HG03175 (cell line): ENCODE measurements around the gene CCDC134.

Experiments used
- ATAC-seq: cut with Tn5 transposase; IDR thresholded peaks from one replicate; pipeline ENCODE4 v1.9.1; 2021; ENCODE audit warnings: mild to moderate bottlenecking, moderate library complexity; ENCODE audit not compliant: unreplicated experiment

CCDC134 gene

GRCh38 chr22:41782751-41783150, 17.7 kb upstream of the CCDC134 start:
- ATAC-seq: no peak

- ATAC-seq: no peak
These were observed 13.1 kb upstream of the CCDC134 start for GRCh38 chr22:41787331-41787730.

GRCh38 chr22:41793871-41794270, 6.6 kb upstream of the CCDC134 start:
- ATAC-seq: no peak

GRCh38 chr22:41798736-41799135, 1.7 kb upstream of the CCDC134 start:
- ATAC-seq: no peak

- peak; percentile 30 for ATAC-seq
These were observed 762 bp upstream of the CCDC134 start for GRCh38 chr22:41799486-41800347.

- ATAC-seq: no peak
These were observed 804 bp downstream of the CCDC134 start for GRCh38 chr22:41801147-41801819.

- ATAC-seq: no peak
These were observed 1.4 kb downstream of the CCDC134 start for GRCh38 chr22:41801886-41802285.

GRCh38 chr22:41805639-41806038, 5.2 kb downstream of the CCDC134 start:
- no peak for ATAC-seq

- no peak for ATAC-seq
These were observed 7.9 kb downstream of the CCDC134 start for GRCh38 chr22:41808400-41808799.

- ATAC-seq: no peak
These were observed 9.5 kb downstream of the CCDC134 start for GRCh38 chr22:41810022-41810421.

- no peak for ATAC-seq
These were observed 12.5 kb downstream of the CCDC134 start for GRCh38 chr22:41812805-41813545.

GRCh38 chr22:41813726-41814410, 13.4 kb downstream of the CCDC134 start:
- no peak for ATAC-seq

GRCh38 chr22:41815716-41816115, 15.2 kb downstream of the CCDC134 start:
- no peak for ATAC-seq

GRCh38 chr22:41816241-41816640, 15.8 kb downstream of the CCDC134 start:
- ATAC-seq: no peak

- ATAC-seq: no peak
These were observed 16.4 kb downstream of the CCDC134 start for GRCh38 chr22:41816871-41817270.

- no peak for ATAC-seq
These were observed 17.5 kb downstream of the CCDC134 start for GRCh38 chr22:41818011-41818410.

- ATAC-seq: no peak
These were observed 18.1 kb downstream of the CCDC134 start for GRCh38 chr22:41818596-41818995.

GRCh38 chr22:41819257-41819656, 18.8 kb downstream of the CCDC134 start:
- no peak for ATAC-seq

GRCh38 chr22:41820447-41820846, 20.0 kb downstream of the CCDC134 start:
- ATAC-seq: no peak

GRCh38 chr22:41821471-41822316, 21.2 kb downstream of the CCDC134 start:
- no peak for ATAC-seq
